DND-41 (cell line): ENCODE data around the gene CKAP5.

ENCODE experiments used
- ATAC-seq: fragments of 200-7000 bp; cut with Tn5 transposase; 3 replicates; pipeline ENCODE4 v1.9.1; 2021; ENCODE audit warnings: low read depth; ENCODE audit not compliant: insufficient read depth
- DNase-seq: peaks from one replicate; pipeline ENCODE4 v3.0.0-alpha.2; 2020
- H2AFZ ChIP-seq: 2 replicates; pipeline ENCODE4 v1.6.0; 2012; ENCODE audit warnings: low read depth, low read length
- H3K27ac ChIP-seq: 2 replicates; pipeline ENCODE4 v1.5.1; 2012; ENCODE audit warnings: low read length, inconsistent platforms
- H3K27me3 ChIP-seq: fragments of 200-600 bp; sonication (generic); 2 replicates; pipeline ENCODE4 v1.6.0; 2012; ENCODE audit warnings: low read length, mild to moderate bottlenecking, inconsistent platforms; ENCODE audit not compliant: insufficient read depth, poor library complexity
- H3K36me3 ChIP-seq: 2 replicates; pipeline ENCODE4 v1.5.1; 2012; ENCODE audit warnings: low read length, inconsistent platforms; ENCODE audit not compliant: insufficient read depth
- H3K4me1 ChIP-seq: 2 replicates; pipeline ENCODE4 v1.5.1; 2012; ENCODE audit warnings: mild to moderate bottlenecking, low read length; ENCODE audit not compliant: insufficient read depth
- H3K4me2 ChIP-seq: 2 replicates; pipeline ENCODE4 v1.6.0; 2012; ENCODE audit warnings: mild to moderate bottlenecking, moderate library complexity, low read length, inconsistent platforms; ENCODE audit not compliant: insufficient read depth
- H3K4me3 ChIP-seq, 2 experiments: fragments of 200-600 bp in 1 of 2; shearing (Covaris generic) in 1 of 2; 2 replicates each; pipeline ENCODE4 v1.5.1; 2012 to 2016; ENCODE audit warnings: inconsistent platforms in 2 of 2, low read length in 2 of 2, mild to moderate bottlenecking in 2 of 2, low read depth in 1 of 2, moderate library complexity in 1 of 2
- H3K79me2 ChIP-seq: 2 replicates; pipeline ENCODE4 v1.6.0; 2012; ENCODE audit warnings: low read length, inconsistent platforms; ENCODE audit not compliant: insufficient read depth
- H3K9ac ChIP-seq: 2 replicates; pipeline ENCODE4 v1.6.0; 2012; ENCODE audit warnings: low read depth, mild to moderate bottlenecking, inconsistent platforms, low read length, moderate library complexity
- H3K9me3 ChIP-seq: 2 replicates; pipeline ENCODE4 v1.5.1; 2012; ENCODE audit warnings: low read length, moderate library complexity, mild to moderate bottlenecking, inconsistent platforms; ENCODE audit not compliant: insufficient read depth, severe bottlenecking
- H4K20me1 ChIP-seq: 2 replicates; pipeline ENCODE4 v1.6.0; 2012; ENCODE audit warnings: low read length; ENCODE audit not compliant: insufficient read depth
- EZH2 ChIP-seq: IDR thresholded peaks from 3 replicates; pipeline ENCODE4 v1.6.1; 2012; ENCODE audit warnings: borderline replicate concordance, low read depth, mild to moderate bottlenecking, moderate library complexity, low read length, inconsistent platforms; ENCODE audit not compliant: severe bottlenecking
- TF ChIP-seq, protein P1 (sequence below): IDR thresholded peaks from 2 replicates; pipeline ENCODE4 v1.5.1; 2012; ENCODE audit warnings: borderline replicate concordance, low read length, moderate library complexity, mild to moderate bottlenecking; ENCODE audit not compliant: poor library complexity, severe bottlenecking; ENCODE audit errors: extremely low read depth

CKAP5 gene

DNA sequence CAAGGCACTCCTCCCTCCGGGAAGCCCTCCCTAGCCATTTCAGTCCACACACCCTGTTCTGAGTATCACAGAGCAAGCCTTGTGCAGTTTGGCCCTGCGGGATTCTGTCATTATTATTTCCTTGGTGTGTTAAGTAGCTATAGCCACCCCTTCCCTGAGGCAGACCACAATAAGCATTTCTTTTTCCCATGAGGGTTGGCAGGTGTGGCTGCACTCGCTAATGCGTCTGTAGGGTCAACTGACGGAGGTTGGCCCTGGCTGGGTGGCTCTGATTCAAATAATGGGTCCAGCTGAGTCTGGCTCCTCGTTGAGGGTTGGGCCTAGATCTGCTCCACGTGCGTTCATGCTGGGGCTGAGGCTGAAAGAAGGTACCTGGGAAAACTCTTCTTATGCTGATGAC, 122.0 kb downstream of the CKAP5 start:
- no peak overlapping the region for H3K4me2 ChIP-seq
- no peaks in the 10 kb centered on the region for H3K36me3 ChIP-seq
- no peak overlapping the region for H3K27ac ChIP-seq
- TF ChIP-seq, protein P1, sequence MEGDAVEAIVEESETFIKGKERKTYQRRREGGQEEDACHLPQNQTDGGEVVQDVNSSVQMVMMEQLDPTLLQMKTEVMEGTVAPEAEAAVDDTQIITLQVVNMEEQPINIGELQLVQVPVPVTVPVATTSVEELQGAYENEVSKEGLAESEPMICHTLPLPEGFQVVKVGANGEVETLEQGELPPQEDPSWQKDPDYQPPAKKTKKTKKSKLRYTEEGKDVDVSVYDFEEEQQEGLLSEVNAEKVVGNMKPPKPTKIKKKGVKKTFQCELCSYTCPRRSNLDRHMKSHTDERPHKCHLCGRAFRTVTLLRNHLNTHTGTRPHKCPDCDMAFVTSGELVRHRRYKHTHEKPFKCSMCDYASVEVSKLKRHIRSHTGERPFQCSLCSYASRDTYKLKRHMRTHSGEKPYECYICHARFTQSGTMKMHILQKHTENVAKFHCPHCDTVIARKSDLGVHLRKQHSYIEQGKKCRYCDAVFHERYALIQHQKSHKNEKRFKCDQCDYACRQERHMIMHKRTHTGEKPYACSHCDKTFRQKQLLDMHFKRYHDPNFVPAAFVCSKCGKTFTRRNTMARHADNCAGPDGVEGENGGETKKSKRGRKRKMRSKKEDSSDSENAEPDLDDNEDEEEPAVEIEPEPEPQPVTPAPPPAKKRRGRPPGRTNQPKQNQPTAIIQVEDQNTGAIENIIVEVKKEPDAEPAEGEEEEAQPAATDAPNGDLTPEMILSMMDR = no peak
- TF ChIP-seq EZH2 = no peak
- H3K4me1 ChIP-seq = no peaks in the 10 kb centered on the region
- no peak overlapping the region for H2AFZ ChIP-seq
- DNase-seq (no peak), ATAC-seq (no peak)
- no peak overlapping the region for H3K4me3 ChIP-seq
- H3K9ac ChIP-seq = no peak overlapping the region
- H4K20me1 ChIP-seq = no peaks in the 10 kb centered on the region
- no peaks in the 10 kb centered on the region for H3K9me3 ChIP-seq
- H3K27me3 ChIP-seq = no peaks in the 10 kb centered on the region
- H3K79me2 ChIP-seq = no peaks in the 10 kb centered on the region

DNA sequence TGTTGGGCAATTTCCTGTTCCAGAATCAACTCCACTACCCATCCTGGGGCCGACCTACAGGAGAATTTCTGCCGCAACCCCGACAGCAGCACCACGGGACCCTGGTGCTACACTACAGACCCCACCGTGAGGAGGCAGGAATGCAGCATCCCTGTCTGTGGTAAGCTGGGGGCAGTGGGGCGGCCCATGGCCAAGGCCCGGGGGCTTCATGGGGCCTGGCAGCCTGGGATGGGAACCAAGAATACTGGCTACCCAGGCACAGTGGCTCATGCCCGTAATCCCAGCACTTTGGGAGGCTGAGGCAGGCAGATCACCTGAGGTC, 122.8 kb downstream of the CKAP5 start:
- Histone ChIP-seq H3K27me3 (no peaks in the 10 kb centered on the region), H3K36me3 (no peaks in the 10 kb centered on the region), H3K4me3 (no peak overlapping the region), H2AFZ (no peak overlapping the region), H3K27ac (no peak overlapping the region), H3K4me1 (0 out of 2 replicates have a peak, but pooled peaks cover 2% of the 10 kb centered on the region), H4K20me1 (no peaks in the 10 kb centered on the region), H3K4me2 (no peak overlapping the region), H3K79me2 (no peaks in the 10 kb centered on the region), H3K9me3 (no peaks in the 10 kb centered on the region), H3K9ac (no peak overlapping the region)
- TF ChIP-seq EZH2 = no peak
- TF ChIP-seq, protein P1 = no peak
- no peak for ATAC-seq
- DNase-seq = no peak

DNA sequence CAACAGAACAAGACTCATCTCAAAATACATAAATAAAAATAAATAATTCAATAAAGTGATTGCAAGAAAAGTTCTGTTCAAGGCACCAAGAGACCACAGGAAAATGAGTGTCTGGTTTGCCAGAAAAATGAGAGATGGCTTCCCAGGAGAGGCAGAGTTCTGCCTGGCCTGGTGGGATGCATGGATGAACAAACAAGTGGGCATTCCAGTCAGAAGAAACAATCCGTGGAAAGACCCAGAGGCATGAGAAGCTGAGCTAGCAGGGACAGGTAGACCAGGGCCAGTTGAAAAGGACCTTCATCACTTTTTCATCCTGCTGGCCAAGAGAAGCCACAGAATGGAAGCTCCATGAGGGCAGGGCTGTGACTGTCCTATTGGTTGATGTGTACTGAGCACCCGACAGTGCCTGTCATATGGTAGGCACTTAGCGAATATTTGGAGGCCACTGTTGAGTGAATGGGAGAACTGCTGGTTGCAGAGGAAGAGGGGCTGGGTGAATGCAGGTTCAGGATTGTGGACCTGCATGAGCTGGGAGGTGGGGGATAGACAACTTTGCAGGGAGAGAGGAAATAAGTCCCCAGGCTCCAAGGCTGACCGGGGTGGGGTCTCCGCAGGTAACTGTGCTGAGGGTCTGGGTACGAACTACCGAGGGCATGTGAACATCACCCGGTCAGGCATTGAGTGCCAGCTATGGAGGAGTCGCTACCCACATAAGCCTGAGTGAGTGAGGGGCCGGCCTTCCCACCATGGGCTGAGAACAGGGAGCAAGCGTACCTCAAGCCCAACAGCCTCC, 123.3 kb downstream of the CKAP5 start:
- H3K79me2 ChIP-seq = no peaks in the 10 kb centered on the region
- H3K36me3 ChIP-seq = no peaks in the 10 kb centered on the region
- DNase-seq (no peak), ATAC-seq (no peak)
- no peak overlapping the region for H3K4me2 ChIP-seq
- no peaks in the 10 kb centered on the region for H4K20me1 ChIP-seq
- no peaks in the 10 kb centered on the region for H3K9me3 ChIP-seq
- H3K4me3 ChIP-seq = no peak overlapping the region
- no peak overlapping the region for H3K9ac ChIP-seq
- H2AFZ ChIP-seq = no peak overlapping the region
- H3K27ac ChIP-seq = no peak overlapping the region
- 0 out of 2 replicates have a peak, but pooled peaks cover 5% of the 10 kb centered on the region for H3K4me1 ChIP-seq
- H3K27me3 ChIP-seq = no peaks in the 10 kb centered on the region
- TF ChIP-seq, protein P1 = no peak
- no peak for TF ChIP-seq EZH2

DNA sequence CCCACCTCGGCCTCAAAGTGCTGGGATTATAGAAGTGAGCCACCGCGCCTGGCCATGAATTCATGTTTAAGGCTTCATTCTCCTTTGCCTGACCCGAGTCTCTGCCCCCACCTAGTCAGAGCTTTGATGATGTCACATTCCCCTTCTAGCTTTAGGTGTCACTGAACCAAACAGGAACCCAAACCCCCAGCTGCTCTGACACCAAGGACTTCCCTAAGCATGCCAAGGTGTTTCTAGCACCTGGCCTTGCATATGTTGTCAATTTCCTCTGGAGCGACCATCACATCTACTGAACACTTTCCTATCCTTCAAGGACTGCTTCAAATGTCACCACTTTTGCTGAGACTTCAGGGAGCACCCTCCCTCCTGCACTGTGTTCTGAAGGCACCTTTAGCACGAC, 124.8 kb downstream of the CKAP5 start:
- no peak for TF ChIP-seq EZH2
- TF ChIP-seq, protein P1 = no peak

More for the DNA sequence above, 124.8 kb downstream of the CKAP5 start:
- Histone ChIP-seq H3K79me2 (no peaks in the 10 kb centered on the region), H2AFZ (no peak overlapping the region), H3K27me3 (no peaks in the 10 kb centered on the region), H3K36me3 (no peaks in the 10 kb centered on the region), H3K27ac (no peak overlapping the region), H3K4me1 (0 out of 2 replicates have a peak, but pooled peaks cover 5% of the 10 kb centered on the region), H3K4me2 (no peak overlapping the region), H4K20me1 (no peaks in the 10 kb centered on the region), H3K9ac (no peak overlapping the region), H3K9me3 (no peaks in the 10 kb centered on the region), H3K4me3 (no peak overlapping the region)
- DNase-seq (no peak), ATAC-seq (no peak)
